AG04450 (cell line): ENCODE measurements around the gene BIN1. TPM values are rescaled to one million over a fixed set of nuclear protein-coding genes. Genes with fewer than 3 reads are reported as not detected.

Source experiments
- CTCF ChIA-PET: fragments of 300-600, 350-600 bp; formaldehyde crosslinking; extraction: SDS; loops from one replicate; lab custom pipeline; 2022; ENCODE audit warnings: antibody characterized with exemption, inconsistent platforms; lab: Charles Lee
- POLR2A ChIA-PET: fragments of 350-600 bp; formaldehyde crosslinking; extraction: SDS; loops from one replicate; lab custom pipeline; 2021; ENCODE audit warnings: antibody characterized with exemption, inconsistent platforms; lab: Yijun Ruan, JAX
- DNase-seq: peaks from one replicate; pipeline ENCODE4 v3.0.0-alpha.2; 2011; ENCODE audit warnings: low read depth, low spot score
- H3K27ac ChIP-seq: one replicate; pipeline ENCODE4 v1.5.1; 2012; ENCODE audit warnings: low read depth, low read length, control low read depth
- H3K27me3 ChIP-seq: one replicate; pipeline ENCODE4 v1.6.0; 2012; ENCODE audit warnings: low read length; ENCODE audit not compliant: control insufficient read depth, insufficient read depth
- H3K4me3 ChIP-seq: 2 replicates; pipeline ENCODE4 v1.5.1; 2011; ENCODE audit warnings: mild to moderate bottlenecking, low read depth, low read length, control low read depth
- H3K9me3 ChIP-seq: 2 replicates; pipeline ENCODE4 v1.5.1; 2012; ENCODE audit warnings: low read length; ENCODE audit not compliant: control insufficient read depth, insufficient read depth
- CTCF ChIP-seq: IDR thresholded peaks from 2 replicates; pipeline ENCODE4 v1.5.1; 2011; ENCODE audit warnings: low read depth, low read length, control low read depth, inconsistent platforms
- polyA plus RNA-seq: library from polyadenylated mRNA; depleted of rRNA; stranded (reverse); fragments of >200 nt; gene quantifications from 2 replicates; pipeline ENCODE4 v1.2.3, GENCODE V29; 2011

BIN1 gene
- polyA plus RNA-seq, 1 experiment, result 32.4 TPM

- Histone ChIP-seq H3K27ac (no peak overlapping the region), H3K27me3 (no peaks in the 10 kb centered on the region), H3K4me3 (no peak overlapping the region), H3K9me3 (no peaks in the 10 kb centered on the region; the same call in 1 of the 2 replicates)
- ChIA-PET CTCF (no interaction called here), POLR2A (no interaction called here)
- TF ChIP-seq CTCF, result no peak
- DNase-seq, result no peak
Measured at GRCh38 chr2:127074358-127074757, 32.6 kb downstream of the BIN1 start.

GRCh38 chr2:127072970-127073369 lies 34.0 kb downstream of the BIN1 start:
- no peaks in the 10 kb centered on the region for H3K27me3 ChIP-seq
- POLR2A ChIA-PET, result no interaction called here
- no peaks in the 10 kb centered on the region; the same call in 1 of the 2 replicates for H3K9me3 ChIP-seq
- H3K4me3 ChIP-seq, result no peak overlapping the region
- CTCF ChIA-PET, result no interaction called here
- DNase-seq, result no peak
- no peak overlapping the region for H3K27ac ChIP-seq
- no peak for TF ChIP-seq CTCF

DNA sequence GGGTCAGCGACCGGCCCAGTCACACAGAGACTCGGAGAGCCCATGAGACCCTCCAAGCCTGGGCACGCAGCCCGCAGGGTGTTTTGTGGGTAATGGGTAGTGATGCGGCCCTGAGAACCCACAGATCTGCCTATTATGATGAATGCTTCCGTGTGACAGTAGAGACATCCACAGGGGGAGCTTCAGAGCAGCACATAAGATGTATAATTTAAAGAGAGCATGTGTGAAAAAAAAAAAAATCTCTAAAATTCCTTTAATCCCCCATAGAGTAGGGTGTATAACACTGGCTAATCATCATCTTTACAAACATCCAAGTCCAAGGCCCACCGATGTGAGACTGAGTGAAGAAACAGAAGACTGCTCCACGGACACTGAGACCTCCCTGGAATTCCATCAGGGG lies 34.6 kb downstream of the BIN1 start:
- no peaks in the 10 kb centered on the region; the same call in 1 of the 2 replicates for H3K9me3 ChIP-seq
- no peak for DNase-seq
- ChIA-PET POLR2A (no interaction called here), CTCF (no interaction called here)
- H3K27ac ChIP-seq, result no peak overlapping the region
- TF ChIP-seq CTCF, result no peak
- no peak overlapping the region for H3K4me3 ChIP-seq
- H3K27me3 ChIP-seq, result no peaks in the 10 kb centered on the region

DNA sequence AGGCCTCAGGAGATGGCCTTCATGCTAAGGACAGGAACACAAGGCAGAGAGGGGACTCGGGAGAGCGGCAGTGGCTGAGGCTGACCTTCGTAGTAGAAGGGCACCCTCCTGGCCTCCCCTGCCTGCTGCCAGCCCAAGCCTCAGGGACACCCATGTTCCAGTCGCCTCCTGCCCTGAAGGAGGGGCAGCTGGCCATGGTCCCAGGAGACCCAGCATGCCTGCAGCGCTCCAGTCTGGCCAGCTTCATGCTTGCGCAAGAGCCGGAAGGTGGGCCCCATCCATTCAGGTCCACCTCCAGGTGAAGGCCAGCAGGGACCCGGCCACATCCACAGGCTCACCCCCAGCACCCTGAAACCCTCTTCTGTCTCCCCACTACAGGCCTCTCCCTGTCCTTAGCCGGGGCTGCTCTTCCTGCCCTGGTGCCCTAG lies 35.0 kb downstream of the BIN1 start:
- DNase-seq, result no peak
- Histone ChIP-seq H3K27me3 (no peaks in the 10 kb centered on the region), H3K27ac (no peak overlapping the region), H3K9me3 (no peaks in the 10 kb centered on the region; the same call in 1 of the 2 replicates), H3K4me3 (no peak overlapping the region)
- POLR2A ChIA-PET, result no interaction called here
- CTCF ChIA-PET, result interaction anchor here (0.7 kb wide), 1 partner anchor 229 kb away, joined by 3 read pairs; no protein-coding TSS in a partner anchor
- TF ChIP-seq CTCF, result no peak

DNA sequence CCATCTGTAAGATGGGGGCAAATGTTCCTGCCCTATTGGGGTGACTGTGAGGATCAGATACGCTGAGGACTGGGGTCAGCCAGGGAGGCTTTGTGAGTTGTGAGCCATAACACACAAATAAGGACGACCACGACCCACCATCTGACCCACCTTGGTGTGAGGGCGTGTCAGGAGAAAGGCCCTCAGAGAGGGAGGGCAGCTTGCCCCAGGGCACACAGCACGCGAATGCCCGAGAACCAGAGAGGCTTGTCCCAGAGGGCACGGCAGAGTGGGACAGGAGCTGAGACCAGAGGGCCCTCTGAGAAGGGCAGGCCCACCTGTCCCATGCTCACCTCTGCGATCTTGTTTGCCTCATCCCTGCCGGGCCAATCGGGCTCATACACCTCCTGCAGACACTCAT lies 36.7 kb downstream of the BIN1 start:
- no peaks in the 10 kb centered on the region for H3K27me3 ChIP-seq
- ChIA-PET CTCF (no interaction called here), POLR2A (no interaction called here)
- no peak for DNase-seq
- no peak overlapping the region for H3K27ac ChIP-seq
- H3K4me3 ChIP-seq, result no peak overlapping the region
- no peaks in the 10 kb centered on the region; the same call in 1 of the 2 replicates for H3K9me3 ChIP-seq
- TF ChIP-seq CTCF, result no peak
